Activated CD4-positive, alpha-beta memory T cell treated with anti-CD3 and anti-CD28 coated beads, Interleukin-2, amount 10 ng/mL, durations not matched to agents 7 days and 5 days (primary cell): ENCODE results near the gene UCKL1. TPM values are rescaled to one million over a fixed set of nuclear protein-coding genes. Genes with fewer than 3 reads are reported as not detected.

Source experiments
- CTCF ChIA-PET: fragments of 350-600 bp; sonication (Branson Sonifier 250); formaldehyde crosslinking; loops from one replicate; lab custom pipeline; 2021; ENCODE audit warnings: antibody characterized with exemption, inconsistent platforms; lab: Charles Lee
- POLR2A ChIA-PET: fragments of 350-600 bp; sonication (Branson Sonifier 250); formaldehyde crosslinking; loops from one replicate; lab custom pipeline; 2021; ENCODE audit warnings: antibody characterized with exemption; lab: Charles Lee
- DNase-seq: peaks from one replicate; pipeline ENCODE4 v3.0.0-alpha.2; 2020
- H3K27ac Mint-ChIP-seq: one replicate; pipeline ENCODE4 v1.8.0; 2021; ENCODE audit warnings: mild to moderate bottlenecking, mixed read lengths
- H3K27me3 Mint-ChIP-seq: one replicate; pipeline ENCODE4 v1.8.0; 2021; ENCODE audit warnings: mixed read lengths
- H3K36me3 Mint-ChIP-seq: one replicate; pipeline ENCODE4 v1.8.0; 2021; ENCODE audit warnings: low read depth, mixed read lengths
- H3K4me1 Mint-ChIP-seq: one replicate; pipeline ENCODE4 v1.8.0; 2021; ENCODE audit warnings: mixed read lengths
- H3K4me3 Mint-ChIP-seq: one replicate; pipeline ENCODE4 v1.8.0; 2021; ENCODE audit warnings: mild to moderate bottlenecking, mixed read lengths
- H3K9me3 Mint-ChIP-seq: one replicate; pipeline ENCODE4 v1.8.0; 2021; ENCODE audit warnings: mixed read lengths
- total RNA-seq, 2 experiments: library from RNA; stranded (reverse); gene quantifications; one replicate each; pipeline ENCODE4 v1.2.3, GENCODE V29; 2021

The UCKL1 gene
- total RNA-seq, 2 experiments from 2014 or later, result 36.3 to 36.6 TPM

DNA sequence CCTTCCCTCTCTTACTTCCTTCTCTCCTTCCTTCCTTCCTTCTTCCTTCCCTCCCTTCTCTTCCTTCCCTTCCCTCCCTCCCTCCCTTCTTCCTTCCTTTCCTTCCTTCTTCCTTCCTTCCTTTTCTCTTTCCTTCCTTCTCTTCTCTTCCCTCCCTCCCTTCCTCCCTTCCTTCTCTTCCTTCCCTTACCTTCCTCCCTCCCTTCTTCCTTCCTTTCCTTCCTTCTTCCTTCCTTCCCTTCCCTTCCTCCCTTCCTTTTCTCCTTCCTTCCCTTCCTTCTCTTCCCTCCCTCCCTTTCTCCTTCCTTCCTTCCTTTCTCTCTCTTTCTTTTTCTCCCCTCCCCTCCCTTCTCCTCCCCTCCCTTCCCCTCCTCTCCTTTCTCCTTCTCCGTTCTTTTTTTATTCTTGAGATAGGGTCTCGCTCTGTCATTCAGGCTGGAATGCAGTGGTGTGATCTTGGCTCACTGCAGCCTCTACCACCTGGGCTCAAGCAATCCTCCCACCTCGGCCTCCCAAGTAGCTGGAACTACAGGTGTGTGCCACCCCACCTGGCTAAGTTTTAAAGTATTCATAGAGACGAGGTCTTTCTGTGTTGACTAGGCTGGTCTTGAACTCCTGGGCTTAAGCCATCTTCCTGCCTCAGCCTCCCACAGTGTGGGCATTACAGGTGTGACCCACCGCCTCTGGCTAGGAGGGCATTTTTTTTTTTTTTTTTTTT is 14.7 kb upstream of the UCKL1 start:
- peaks cover 25% of the 10 kb centered on the region for H3K4me1 Mint-ChIP-seq
- ChIA-PET POLR2A (interaction anchor here (0.7 to 1.4 kb wide), 2 partner anchors 10 kb away, joined by 3 read pairs; no protein-coding TSS in a partner anchor), CTCF (interaction anchor here (1.4 kb wide), 1 partner anchor 185 kb away, joined by 6 read pairs; no protein-coding TSS in a partner anchor)
- H3K27ac Mint-ChIP-seq, result peak overlapping the region; percentile 26
- no peaks in the 10 kb centered on the region for H3K27me3 Mint-ChIP-seq
- peak overlapping the region; percentile 53 for H3K4me3 Mint-ChIP-seq
- DNase-seq, result no peak
- peaks cover 10% of the 10 kb centered on the region for H3K36me3 Mint-ChIP-seq
- no peaks in the 10 kb centered on the region for H3K9me3 Mint-ChIP-seq

DNA sequence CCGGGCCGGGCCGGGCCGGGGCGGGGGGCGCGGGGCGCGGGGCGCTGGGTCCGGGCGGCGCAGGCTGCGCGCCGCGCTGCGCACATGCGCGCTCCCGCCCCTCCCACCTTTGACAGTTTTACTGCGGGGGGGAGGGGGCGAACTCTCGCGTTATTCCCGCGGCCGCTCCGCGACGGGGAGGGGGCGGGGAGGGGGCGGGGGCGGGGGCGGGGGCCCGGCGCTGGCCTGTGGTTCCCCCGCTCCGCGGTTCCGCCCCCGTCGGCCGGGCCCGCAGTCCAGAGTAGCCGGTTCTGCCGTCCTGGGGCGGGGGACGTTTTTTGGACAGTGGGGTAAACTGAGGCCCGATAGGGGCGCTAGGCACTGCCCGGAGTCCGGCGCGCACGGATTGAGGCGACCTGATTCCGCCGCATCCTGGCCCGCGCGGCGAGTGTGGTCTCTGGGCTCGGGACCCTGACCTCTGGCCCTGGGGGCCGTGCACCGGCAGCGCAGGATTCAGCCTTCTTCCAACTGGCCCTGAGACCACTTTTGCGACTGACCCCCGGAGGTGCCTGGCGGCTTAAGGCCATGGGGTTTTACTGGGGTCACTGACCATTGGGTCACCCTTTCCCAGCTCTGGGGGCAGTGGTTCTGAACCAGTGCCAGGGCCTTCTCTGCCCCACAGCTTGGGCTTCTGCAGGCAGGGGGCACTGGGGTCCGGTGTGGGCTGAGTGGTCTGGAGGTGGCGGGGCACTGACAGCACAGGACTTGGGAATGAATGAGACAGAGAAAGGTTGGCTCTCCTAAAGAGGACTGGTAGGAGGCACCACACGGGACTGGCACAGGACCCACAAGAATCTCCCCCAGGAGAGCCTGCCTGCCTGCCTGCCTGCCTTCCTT is 13.9 kb upstream of the UCKL1 start, which contains the start of gene ZNF512B:
TSS of gene ZNF512B (minus strand) at position 93 of the 876 bp plus-strand sequence. CDS start 1,980 bp downstream, outside the sequence.
- peak within 1 kb of the TSS; percentile 78 for H3K4me3 Mint-ChIP-seq
- peaks cover 10% of the 10 kb centered on the region for H3K36me3 Mint-ChIP-seq
- ChIA-PET CTCF (no interaction called here), POLR2A (interaction anchor here (0.7 to 1.4 kb wide), 2 partner anchors 9 to 10 kb away, joined by 3 read pairs; no protein-coding TSS in a partner anchor)
- H3K4me1 Mint-ChIP-seq, result peaks cover 24% of the 10 kb centered on the region
- H3K27me3 Mint-ChIP-seq, result no peaks in the 10 kb centered on the region
- DNase-seq, result peak; percentile 66
- no peaks in the 10 kb centered on the region for H3K9me3 Mint-ChIP-seq
- peak within 1 kb of the TSS; percentile 76 for H3K27ac Mint-ChIP-seq

DNA sequence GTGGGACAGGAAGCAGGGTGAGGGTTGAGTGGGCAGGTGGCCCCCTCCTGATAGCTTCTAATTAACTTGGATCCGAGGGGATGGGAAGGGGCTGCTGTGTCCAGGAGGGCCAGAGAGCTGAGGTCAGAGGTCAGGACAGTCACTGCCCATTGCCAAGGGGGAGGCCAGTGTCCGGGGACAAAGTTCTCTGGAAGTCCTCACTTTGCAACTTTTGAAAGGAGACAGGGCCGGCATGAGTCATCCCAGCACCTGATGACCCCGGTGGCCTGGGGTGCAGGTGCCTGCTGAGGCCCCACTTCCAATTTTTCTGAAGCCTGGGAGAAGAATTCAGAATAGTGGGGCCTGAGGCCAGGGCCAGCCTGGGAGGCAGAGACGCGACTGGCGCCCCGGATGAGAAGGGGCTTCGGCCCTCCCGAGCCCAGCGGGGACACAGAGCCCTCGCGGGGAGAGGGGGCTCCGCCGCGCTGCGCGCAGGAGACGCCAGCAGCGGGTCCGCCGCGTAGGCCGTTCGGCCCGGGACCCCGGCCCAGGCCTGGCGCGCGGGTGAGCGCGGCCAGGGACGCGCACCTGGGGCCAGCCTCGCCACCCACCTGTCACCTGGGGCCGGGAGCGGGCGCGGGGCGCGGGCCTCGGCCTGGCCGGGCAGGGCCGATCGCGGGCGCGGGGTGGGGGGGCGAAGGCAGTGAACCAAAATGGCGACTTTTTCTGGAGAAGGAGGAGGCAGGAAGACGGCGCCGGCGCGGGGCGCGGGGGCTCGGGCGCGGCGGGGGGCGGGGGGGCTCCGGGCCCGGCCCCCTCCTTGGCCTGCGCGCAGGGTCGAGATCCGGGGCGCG is 12.9 kb upstream of the UCKL1 start:
- Mint-ChIP-seq H3K27me3 (no peaks in the 10 kb centered on the region), H3K36me3 (peaks cover 6% of the 10 kb centered on the region)
- CTCF ChIA-PET, result no interaction called here

DNA sequence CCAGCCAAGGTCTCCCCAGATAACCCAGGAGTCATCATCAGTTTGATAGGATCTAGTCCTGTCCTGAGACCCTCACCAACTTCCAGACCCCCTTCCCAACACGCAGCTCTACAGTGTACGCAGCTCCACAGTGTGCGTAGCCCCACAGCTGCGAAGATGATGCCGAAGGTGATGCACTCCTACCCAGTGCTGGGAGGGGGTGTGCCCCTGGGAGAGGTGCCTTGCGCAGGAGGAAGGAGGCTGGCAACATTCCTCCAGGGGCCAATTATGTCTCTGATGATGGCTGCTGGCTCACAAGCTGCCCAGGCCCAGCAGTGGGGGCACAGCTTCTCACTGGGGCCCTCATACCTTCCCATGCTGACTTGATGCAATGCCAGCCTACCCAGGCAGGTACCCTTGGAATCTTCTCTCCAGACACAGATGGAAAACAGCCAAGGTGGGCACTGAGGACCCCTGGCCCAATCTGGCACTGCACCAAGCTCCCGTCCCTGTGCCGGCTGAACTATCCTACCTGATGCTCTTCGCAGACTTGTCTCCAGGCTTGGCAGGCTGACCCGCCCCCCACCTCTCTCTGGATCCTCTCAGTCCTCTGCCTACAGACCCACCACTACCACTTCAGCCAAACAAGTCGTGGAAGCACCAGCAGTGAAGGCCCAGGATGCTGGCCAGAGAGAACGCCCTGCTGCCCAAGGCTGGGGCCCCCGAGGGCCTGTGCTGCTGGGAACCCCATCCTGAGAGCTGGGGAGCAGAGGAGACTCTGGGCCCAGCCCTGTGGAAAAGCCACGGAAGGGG is 12.1 kb upstream of the UCKL1 start:
- ChIA-PET CTCF (no interaction called here), POLR2A (interaction anchor here (0.6 to 2.1 kb wide), 7 partner anchors 9 to 260 kb away, joined by 3 to 9 read pairs (median 4); partner anchors contain the start of genes ARFRP1, PRPF6 and ZGPAT)
- H3K27ac Mint-ChIP-seq, result peak overlapping the region; percentile 76
- H3K4me1 Mint-ChIP-seq, result peaks cover 15% of the 10 kb centered on the region
- DNase-seq, result no peak
- peak overlapping the region; percentile 78 for H3K4me3 Mint-ChIP-seq
- H3K27me3 Mint-ChIP-seq, result no peaks in the 10 kb centered on the region
- H3K9me3 Mint-ChIP-seq, result no peaks in the 10 kb centered on the region
- peaks cover 3% of the 10 kb centered on the region for H3K36me3 Mint-ChIP-seq

More for the DNA sequence above, 12.9 kb upstream of the UCKL1 start:
- H3K4me1 Mint-ChIP-seq, result peaks cover 20% of the 10 kb centered on the region
- POLR2A ChIA-PET, result interaction anchor here (0.7 to 2.1 kb wide), 6 partner anchors 9 to 261 kb away, joined by 3 to 9 read pairs (median 4); partner anchors contain the start of genes ARFRP1, PRPF6 and ZGPAT
- DNase-seq, result no peak
- H3K4me3 Mint-ChIP-seq, result peak overlapping the region; percentile 78
- peak overlapping the region; percentile 76 for H3K27ac Mint-ChIP-seq
- no peaks in the 10 kb centered on the region for H3K9me3 Mint-ChIP-seq

DNA sequence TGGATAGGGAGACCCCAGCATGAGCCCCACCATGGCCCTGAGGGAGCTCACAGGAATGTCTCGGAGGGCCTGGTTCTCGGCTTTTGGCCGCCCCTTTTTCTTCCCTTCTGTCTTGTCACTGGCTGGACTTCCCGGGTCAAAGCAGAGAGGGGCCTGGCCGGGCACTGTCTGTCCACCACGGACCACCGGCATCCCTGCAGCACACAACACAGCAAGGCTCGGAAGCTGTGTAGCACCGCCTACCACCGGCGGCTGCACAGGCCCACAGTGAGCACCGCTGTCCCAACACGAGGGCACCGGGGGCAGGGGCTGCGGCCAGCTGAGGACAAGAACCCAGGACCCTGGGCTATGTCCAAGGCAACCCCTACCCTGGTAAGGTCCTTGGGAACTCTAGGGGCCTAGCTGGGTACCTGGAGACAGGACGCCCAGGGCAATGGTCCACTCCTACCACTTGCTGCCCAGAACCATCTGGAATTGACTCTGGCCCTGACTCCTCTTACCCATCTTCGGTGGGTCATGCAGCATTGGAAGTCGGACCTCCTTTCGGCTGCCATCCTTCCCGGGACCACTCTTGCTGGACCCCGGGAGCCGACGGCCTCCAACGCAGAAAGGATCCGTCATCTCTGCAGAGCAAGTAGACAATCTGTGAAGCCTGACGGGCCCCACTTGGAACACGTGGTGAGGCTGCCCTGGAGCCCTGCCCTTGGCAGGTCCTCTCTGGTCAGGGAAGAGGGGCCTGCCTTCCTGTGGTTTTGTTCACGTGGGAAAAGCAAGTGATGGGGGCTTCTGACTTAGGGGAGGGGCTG is 11.3 kb upstream of the UCKL1 start:
- POLR2A ChIA-PET, result interaction anchor here (0.6 to 2.1 kb wide), 6 partner anchors 10 to 447 kb away, joined by 3 to 9 read pairs (median 4); partner anchors contain the start of genes PPDPF and PRPF6
- CTCF ChIA-PET, result no interaction called here
- Mint-ChIP-seq H3K4me3 (peak overlapping the region; percentile 78), H3K4me1 (peaks cover 11% of the 10 kb centered on the region), H3K9me3 (no peaks in the 10 kb centered on the region), H3K27ac (no peak overlapping the region), H3K27me3 (no peaks in the 10 kb centered on the region), H3K36me3 (peaks cover 3% of the 10 kb centered on the region)
- no peak for DNase-seq

DNA sequence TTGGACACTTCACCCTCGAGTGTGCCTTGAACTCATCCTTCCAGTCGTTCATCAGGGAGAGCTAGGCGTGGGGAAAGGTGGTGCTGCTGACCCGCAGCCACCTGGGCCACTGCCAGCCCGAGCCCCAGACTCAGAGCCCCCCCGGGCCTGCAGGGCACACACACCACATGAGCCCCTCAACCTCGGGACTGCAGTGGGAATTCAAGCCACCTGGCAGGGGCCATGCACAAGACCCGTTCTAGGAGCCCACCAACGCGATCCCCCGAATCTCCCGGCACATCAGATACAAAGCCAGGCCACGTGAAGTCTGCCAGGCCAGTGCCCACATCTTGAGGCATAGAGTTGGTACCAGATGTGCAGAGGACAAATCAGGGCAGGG is 10.7 kb upstream of the UCKL1 start:
- H3K4me3 Mint-ChIP-seq, result no peak overlapping the region
- H3K36me3 Mint-ChIP-seq, result peaks cover 3% of the 10 kb centered on the region
- H3K4me1 Mint-ChIP-seq, result peaks cover 11% of the 10 kb centered on the region
- H3K9me3 Mint-ChIP-seq, result no peaks in the 10 kb centered on the region
- DNase-seq, result no peak
- no peaks in the 10 kb centered on the region for H3K27me3 Mint-ChIP-seq
- ChIA-PET CTCF (no interaction called here), POLR2A (interaction anchor here (0.9 kb wide), 1 partner anchor 446 kb away, joined by 3 read pairs; the partner anchor contains the start of gene PPDPF)
- no peak overlapping the region for H3K27ac Mint-ChIP-seq

DNA sequence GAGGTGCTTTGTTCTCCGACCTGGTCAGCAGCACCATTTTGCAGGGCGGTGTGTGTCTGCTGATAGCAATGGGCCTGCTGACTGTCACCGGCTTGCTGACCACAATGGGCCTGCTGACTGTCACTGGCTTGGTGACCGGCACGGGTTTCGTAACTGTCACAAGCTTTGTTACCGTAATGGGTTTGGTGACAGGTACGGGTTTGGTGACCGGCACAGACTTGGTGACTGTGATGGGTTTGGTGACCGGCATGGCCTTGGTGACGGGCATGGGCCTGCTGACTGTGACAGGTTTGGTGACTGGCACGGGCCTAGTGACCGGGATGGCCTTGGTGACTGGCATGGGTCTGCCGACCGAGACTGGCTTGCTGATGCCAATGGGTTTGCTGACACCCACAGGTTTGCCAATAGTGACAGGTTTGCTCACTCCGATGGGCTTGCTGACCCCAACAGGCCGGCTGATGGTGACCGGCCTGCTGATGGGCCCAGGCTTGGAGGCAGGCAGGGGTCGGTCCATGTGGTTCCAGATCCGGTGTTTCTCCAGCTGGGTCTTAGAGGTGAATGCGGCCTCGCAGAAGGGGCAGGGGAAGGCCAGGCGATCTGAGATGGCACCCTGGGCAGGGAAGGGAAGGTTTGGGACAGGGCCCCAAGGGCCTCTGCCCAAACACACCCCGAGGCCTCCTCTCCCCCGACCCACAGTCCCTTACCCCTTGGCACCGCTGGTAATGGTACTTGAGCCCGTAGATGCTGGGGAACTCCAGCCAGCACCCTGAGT is 10.1 kb upstream of the UCKL1 start:
- Mint-ChIP-seq H3K27me3 (no peaks in the 10 kb centered on the region), H3K9me3 (no peaks in the 10 kb centered on the region), H3K36me3 (peaks cover 3% of the 10 kb centered on the region), H3K4me3 (no peak overlapping the region), H3K4me1 (peaks cover 11% of the 10 kb centered on the region), H3K27ac (no peak overlapping the region)
- DNase-seq, result no peak
- ChIA-PET CTCF (no interaction called here), POLR2A (no interaction called here)

DNA sequence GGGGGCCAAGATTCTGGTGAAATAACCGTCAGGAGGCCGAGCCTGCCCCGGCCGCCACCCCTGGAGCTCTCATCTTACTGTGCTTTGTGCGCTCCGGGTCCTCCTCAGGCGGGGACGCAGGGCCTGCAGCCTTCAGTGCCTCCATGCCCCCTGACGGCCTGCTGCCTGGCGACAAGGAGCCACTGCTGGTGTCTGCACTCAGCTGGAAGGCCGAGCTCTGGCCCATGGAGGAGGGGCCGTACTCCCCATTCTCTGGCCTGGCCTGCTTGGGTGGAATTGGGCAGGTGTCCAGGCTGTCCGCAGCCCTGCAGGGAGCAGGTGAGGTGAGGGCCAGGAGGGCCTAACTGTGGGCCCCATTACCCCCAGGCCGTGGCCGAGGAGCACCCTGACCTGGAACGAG is 8.2 kb upstream of the UCKL1 start:
- ChIA-PET POLR2A (no interaction called here), CTCF (no interaction called here)
- Mint-ChIP-seq H3K27me3 (no peaks in the 10 kb centered on the region), H3K27ac (no peak overlapping the region), H3K9me3 (no peaks in the 10 kb centered on the region), H3K4me3 (no peak overlapping the region), H3K36me3 (peaks cover 3% of the 10 kb centered on the region), H3K4me1 (peaks cover 11% of the 10 kb centered on the region)
- no peak for DNase-seq

DNA sequence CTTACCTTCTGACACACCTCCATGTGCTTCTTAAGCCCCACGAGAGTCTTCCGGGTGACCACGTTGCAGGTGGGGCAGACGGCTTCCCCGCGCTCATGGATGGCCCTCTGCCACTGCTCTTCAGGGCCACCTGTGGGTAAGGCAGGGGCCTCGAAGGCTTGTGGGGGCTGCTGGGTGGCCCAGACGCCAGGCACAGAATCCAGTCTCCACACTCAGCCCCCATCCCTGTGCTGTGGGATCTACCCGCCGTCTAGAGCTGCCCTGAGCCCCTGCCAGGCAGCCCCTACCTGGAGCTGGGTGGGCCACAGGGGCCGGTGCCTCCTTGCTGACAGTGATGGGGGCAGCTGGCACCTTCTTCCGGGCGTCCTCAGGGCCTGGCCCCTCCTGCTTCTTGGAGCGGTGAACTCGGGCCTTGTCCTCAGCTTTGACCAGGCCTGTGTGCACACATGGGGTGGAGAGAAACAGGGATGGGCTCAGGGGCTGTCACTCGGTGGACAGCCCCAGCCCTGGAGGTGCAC is 7.6 kb upstream of the UCKL1 start:
- Mint-ChIP-seq H3K27me3 (no peaks in the 10 kb centered on the region), H3K27ac (no peak overlapping the region), H3K4me3 (no peak overlapping the region), H3K9me3 (no peaks in the 10 kb centered on the region), H3K4me1 (peaks cover 8% of the 10 kb centered on the region), H3K36me3 (peaks cover under 1% of the 10 kb centered on the region)
- no peak for DNase-seq
- ChIA-PET POLR2A (no interaction called here), CTCF (no interaction called here)

DNA sequence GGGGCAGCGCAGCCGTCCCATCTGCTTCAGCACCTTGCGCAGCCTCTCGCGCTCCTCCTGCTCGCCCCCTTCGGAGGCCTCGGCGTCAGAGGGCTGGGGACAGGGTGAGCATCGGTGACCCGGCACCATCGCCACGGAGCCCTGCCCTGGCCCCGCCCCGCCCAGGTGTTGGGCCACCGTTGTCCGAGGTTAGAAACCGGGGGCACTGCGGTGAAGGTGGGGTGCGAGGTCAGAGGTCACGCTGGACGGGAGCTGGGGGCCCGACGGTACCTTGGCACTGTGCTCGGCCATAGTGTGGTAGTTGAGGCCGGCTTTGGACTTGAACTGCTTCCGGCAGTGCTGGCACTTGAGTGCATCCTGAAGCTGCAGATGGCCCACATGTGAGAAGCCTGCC is 7.1 kb upstream of the UCKL1 start:
- H3K36me3 Mint-ChIP-seq, result no peaks in the 10 kb centered on the region
- no peaks in the 10 kb centered on the region for H3K9me3 Mint-ChIP-seq
- DNase-seq, result no peak
- no peak overlapping the region for H3K27ac Mint-ChIP-seq
- peaks cover 5% of the 10 kb centered on the region for H3K4me1 Mint-ChIP-seq
- no peak overlapping the region for H3K4me3 Mint-ChIP-seq
- H3K27me3 Mint-ChIP-seq, result no peaks in the 10 kb centered on the region
- CTCF ChIA-PET, result no interaction called here
- POLR2A ChIA-PET, result no interaction called here
